HG02759 (cell line): ENCODE results near the gene SLC6A7.
"Not testable (repeated sequence)": the region's sequence is repeated elsewhere in the genome, so short reads cannot be mapped to it uniquely, and the experiment has no call there.

Source experiments
- ATAC-seq: cut with Tn5 transposase; IDR thresholded peaks from one replicate; pipeline ENCODE4 v1.9.1; 2021; ENCODE audit warnings: mild to moderate bottlenecking, moderate library complexity; ENCODE audit not compliant: unreplicated experiment

SLC6A7 gene

DNA sequence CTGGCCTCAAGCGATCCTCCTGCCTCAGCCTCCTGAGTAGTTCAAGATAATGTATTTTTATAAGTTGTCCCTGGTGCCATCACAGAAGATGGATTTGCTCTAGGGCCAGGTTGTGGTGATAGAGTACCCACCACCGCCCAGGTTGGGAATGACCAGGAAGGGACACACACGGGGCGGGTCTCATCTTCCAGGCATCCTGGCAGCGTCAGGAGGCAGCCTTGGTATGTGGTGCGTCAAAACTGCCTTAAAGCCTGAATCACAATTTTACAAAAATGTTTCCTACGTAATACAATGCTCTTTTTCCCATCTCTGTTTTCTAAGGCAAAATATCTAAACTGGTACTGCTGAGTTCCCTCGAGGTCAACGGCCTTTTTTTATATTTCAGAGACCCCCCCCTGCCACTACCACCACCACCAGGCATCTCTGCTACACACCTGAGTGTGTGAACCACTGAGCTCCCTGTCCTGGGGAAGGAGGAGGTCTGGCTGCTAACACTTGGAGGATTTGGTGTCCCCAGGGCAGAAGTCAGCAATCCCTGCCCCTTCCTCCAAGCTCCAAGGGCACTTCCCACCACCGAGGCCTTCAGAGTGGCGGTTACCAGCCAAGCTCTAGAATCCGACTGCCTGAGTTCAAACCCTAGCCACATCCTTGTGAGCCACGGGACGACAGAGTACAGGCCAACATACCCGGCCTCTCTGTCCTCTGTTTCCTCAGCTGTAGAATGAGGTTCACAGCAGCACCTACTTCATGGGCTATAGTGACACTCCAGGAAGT is 47.3 kb downstream of the SLC6A7 start:
- ATAC-seq, result no peak

DNA sequence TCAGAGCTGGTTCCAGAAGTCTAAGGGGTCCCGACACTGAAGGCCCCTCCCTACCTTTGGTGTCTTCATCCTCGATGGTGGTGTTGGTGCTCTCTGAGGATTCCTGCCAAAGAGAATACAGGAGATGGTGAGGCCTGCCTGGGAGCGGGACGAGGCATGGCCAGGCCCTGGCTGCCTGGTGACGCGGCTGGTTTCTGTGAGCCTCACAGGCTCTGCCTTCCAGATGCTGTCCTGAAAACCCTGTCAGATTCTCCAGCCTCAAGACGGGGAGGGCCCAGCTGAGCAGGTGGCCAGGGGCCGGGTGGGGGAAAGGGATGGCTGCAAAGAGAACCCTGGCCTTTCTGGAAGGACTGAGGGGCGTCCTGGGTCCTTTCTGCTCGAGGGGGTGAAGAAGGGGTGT is 48.8 kb downstream of the SLC6A7 start:
- no peak for ATAC-seq

DNA sequence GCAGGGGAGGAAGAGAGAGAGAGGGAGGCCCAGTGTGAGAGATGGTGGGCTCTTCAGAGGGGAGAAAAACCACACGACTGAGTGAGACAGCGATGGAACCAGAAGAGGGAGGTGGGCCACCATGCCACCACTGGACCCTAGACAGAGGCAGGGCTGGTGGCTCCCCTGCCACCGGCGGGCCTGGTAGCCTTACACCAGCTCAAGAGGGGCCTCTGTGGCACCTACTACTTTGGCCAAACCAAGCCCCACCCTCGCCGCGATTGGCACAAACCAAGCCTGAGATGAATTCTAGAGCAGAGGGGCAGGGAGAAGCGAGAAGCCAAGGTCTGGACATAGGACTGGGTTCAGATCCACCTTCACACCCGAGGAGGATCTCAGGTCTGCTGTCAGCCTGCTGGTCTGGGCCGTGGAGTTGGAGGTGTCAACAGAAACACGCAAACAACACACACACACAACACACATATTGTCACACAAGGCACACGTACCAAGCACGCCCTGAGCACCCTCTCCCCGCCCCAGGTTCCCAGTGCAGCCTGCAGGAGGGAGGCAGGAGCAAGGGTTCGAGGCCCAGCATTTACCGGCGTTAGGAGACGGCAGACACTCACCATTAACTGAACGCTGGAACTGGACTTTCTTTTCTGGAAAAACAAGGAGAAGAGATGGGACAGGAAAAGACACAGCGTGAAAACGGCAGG is 49.4 kb downstream of the SLC6A7 start:
- no peak for ATAC-seq

DNA sequence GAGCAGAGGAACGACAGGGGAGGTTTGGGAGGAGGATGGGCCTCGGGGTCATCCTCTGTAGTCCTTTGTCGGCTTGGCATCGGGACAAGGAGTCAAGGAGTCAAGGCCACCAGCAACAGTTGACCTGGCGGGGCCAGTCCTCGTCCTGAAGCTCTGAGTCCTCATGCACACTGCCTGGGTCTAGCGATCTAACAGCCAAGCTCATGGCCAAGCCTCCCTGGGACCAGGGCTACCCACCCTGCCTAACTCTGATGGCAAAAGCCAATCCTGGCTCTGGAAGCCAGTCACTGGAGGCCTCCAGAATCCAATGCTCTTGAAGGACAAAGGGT is 49.9 kb downstream of the SLC6A7 start:
- no peak for ATAC-seq

DNA sequence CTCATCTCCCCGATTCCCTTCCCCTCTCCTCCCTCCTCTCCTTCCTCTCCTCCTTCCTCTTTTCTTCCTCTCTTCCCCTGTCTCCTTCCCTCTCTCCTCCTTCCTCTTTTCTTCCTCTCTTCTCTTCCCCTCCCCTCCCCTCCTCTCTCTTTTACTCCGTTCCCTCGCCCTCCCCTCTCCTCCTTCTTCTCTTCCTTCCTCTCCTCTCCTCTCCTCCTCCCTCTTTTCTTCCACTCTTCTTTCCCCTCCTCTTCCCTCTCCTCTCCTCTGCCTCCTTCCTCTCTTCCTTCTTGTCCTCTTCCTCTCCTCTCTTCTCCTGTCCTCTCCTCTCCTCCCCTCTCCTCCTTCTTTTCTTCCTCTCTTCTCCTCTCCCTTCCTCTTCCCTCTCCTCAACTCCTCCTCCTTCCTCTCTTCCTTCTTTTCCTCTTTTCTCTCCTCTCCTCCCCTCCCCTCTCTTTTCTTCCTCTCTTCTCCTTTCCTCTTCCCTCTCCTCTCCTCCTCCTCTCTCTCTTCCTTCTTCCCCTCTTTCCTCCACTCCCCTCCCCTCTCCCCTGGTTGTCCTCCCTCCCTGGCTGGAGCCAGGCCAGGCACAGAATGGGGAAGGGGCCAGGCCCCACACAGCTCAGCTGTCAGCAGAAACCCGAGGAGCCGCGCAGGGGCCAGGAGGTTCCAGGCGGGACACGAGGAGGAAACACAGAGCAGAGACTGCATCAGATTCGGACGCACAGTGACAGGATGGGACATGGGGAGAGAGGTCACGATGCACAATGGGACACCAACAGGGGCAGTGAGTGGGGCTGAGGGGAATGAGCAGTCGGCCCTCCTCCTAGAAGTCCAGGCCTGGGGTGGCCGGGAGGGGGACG is 51.7 kb downstream of the SLC6A7 start:
- ATAC-seq, result no peak

DNA sequence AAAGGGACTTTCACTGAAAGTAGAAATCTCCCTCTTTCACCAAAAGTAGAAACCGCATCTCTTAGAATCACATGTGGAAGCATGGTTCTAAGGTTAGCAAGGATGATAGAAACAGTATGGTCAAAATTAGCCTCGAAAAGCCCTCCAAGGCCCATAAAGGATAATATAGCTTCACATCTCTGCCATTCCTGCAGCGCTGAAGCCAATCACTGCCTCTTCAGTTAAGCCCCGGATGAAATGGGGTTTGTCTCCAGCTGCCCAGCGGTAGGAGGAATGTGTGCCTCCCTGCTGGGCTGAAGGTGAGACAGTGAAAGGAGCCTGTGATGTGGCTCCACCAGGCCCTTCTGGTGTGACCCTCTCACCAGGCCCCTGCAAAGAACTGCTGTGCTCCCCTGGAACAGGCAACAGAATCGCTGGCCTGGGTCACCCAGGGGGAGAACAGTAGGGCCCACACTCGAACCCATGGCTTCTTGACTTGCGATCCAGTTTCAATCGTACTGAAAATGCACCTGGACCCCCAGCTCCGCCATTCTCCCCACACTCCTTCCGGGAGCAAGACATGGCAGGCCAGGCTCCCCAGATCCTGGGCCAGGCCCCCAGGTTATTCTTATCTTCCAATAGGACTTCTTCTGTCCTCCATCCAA is 52.5 kb downstream of the SLC6A7 start:
- ATAC-seq, result no peak

DNA sequence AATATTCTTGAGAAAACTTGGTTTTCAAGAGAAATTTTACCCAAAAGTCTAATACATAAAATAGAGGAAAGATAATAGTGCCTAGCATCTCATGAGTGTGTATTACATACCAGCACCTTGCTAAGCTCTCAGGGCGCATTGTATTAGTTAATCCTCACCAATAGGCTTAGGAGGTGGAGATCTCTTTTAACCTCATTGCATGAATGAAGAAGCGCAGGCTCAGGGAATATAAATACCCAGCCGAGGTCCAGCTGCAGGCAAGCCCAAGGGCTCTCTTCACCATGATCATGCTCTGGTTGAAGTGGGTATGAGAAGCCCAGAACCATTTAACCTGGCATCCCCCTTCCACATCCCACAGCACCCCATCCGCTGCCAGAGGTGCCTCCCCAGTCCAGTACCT is 53.7 kb downstream of the SLC6A7 start:
- ATAC-seq, result no peak

DNA sequence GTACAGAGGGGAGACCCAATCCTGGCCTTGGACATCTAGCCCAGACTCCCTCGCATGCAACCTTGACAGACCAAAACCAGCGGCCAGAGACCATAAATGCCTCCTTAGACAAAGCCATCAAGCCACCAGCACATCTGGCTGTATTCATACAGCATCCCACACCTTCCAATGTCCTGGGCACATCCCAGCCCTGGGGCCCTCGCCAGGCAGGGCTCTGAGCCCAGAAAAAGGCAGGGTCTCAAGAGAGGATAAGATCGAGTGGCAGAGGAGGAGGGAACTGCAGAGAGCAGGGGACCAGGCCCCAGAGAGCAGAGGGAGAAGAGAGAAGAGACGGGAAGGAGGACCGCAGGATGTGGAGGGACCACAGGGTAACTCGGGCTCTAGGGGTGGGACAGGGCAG is 54.3 kb downstream of the SLC6A7 start:
- ATAC-seq, result no peak

DNA sequence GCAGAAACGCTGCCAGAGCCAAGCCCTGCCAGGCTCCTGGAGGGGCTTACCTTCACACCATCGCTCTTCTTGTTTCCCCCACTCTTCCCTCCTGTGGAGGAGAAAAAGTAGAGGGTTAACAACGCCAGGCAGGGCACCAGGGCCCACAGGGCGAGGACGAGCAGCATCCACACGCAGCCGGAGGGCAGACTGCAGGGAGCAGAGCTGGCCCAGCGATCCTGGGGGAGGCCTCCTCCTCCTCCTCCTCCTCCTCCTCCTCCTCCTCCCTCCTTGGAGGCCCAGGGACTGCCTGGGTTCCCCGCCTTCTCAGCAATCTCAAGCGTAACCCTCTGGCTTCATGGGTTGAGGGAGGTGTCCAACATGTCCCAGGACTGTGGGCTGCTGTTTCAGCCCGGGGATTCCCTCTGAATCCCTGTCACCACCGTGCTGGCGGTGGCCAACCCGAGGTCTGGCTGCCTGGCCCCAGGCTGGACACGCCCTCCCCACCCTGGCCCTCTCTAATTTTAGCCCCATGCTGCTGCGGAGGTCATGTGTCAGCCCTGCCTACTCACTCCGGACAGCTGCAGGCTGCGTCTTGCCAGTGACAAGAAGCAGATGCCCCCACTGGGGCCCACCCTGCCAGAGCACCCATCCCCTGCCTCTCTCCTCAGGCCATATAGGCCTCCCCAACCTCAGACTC is 55.4 kb downstream of the SLC6A7 start:
- no peak for ATAC-seq

DNA sequence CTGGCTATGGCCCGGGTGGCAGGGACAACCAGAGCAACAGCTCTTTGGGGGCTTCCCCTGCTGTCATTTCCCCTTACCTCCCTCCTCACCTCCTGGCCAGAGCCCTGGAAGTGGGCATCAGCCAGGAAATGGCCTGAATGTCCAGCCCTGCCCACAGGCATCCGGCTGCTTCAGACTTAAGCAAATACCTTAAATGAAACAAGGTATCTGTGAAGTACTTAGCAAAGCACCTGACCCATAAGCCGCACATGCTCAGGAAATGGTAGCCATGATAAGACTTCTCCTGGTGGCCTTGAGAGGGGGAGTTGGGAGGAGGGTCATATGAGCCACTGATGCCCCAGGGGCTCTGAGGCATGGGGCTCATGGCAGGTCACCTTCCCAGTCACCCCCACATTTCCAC is 55.9 kb downstream of the SLC6A7 start:
- no peak for ATAC-seq

DNA sequence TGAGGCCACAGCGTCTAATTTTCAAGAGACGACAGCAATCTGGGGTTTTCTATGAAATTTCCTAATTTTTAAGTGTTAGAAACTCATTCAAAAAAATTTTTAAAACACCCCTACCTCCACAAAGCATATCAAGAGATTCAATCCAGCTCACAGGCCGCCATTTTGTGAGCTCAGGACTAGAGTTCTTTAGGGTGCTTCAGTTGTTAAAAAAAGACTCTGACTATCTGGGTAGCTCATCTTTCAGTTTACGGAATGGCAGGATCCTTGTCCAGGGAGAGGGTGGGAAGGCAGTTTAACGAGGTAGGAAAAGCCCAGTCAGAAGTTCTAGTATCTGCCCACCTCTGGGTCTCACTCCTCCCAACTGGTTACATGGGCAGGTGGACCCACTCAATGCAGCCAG is 56.6 kb downstream of the SLC6A7 start:
- no peak for ATAC-seq

DNA sequence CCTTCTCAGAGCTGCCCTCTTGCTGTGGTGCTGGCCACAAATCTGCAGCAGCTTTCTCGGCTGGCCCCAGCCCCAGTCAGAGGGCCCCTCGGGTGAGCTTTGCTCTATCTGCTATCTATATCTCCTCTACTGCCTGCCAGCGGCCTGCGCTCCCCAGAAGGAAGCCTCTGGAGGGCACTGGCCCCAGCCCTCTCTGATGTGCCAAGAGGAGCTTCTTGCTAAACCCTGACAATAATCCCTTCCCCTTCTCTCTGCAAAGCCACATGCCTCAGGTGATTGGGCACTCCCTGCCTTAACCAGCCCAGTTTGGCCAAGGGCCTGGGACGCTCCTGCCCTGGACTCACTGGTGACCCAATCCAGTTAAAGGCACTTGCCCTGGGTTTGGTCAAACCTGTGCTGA is 57.0 kb downstream of the SLC6A7 start:
- ATAC-seq, result no peak

DNA sequence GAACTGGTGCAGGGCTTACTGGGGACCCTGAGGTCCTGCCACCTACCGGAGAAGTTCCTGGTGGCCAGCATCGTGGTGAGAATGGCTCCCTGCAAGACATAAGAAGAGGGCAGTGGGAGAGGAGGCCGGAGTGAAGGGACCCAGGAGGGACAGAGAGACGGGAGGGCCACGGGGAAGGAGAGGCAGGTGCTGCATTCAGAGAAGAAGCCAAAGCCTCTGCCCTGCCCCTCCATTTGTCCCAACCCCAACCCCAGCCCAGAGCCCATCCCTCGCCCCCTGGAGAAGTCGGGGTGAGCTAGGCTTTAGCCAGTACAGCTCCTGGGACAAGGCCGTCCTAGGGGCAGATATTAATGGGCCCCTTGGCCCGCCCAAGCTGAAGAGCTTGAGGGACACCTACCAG is 57.9 kb downstream of the SLC6A7 start:
- no peak for ATAC-seq

DNA sequence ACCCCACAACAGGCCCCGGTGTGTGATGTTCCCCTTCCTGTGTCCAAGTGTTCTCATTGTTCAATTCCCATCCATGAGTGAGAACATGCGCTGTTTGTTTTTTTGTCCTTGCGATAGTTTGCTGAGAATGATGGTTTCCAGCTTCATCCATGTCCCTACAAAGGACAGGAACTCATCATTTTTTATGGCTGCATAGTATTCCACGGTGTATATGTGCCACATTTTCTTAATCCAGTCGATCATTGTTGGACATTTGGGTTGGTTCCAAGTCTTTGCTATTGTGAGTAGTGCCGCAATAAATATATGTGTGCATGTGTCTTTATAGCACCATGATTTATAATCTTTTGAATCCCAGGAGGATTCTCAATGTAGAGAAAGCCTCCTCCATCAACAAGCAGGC is 58.6 kb downstream of the SLC6A7 start:
- ATAC-seq, result not testable (repeated sequence)

DNA sequence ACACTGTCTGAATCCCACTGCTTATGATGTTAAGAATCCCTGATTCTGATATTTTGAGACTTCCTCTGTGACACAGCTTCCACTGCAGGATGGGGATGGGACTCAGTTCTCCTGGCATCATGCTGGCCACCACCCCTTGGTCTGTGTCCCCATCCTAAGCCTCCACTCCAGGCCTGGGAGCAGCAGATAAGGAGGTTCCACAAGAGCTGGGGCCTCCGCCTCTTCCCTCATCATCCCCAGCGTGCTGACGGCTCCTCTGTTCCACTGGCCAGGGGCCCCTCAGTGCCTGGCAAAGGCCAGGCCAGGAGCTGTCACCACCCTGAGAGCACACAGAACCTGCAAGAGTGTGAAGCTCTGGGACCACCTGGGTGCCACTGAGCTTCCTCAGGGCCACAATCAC is 59.1 kb downstream of the SLC6A7 start:
- no peak for ATAC-seq

DNA sequence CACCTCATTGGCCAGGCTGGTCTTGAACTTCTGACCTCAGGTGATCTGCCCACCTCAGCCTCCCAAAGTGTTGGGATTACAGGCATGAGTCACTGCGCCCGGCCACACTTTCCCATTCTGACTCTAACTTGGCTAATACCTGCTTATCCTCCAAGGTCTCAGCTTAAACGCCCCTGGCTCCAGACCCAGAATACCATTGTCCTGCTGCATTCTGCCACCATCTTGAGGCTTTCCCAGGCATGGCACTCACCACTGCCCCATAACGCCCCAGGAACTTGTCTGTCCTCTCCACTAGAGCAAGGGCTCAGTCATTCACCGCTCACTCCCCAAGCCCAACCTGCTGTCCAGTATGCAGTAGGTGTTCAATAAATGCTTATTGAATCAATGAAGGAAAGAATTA is 59.9 kb downstream of the SLC6A7 start:
- no peak for ATAC-seq

DNA sequence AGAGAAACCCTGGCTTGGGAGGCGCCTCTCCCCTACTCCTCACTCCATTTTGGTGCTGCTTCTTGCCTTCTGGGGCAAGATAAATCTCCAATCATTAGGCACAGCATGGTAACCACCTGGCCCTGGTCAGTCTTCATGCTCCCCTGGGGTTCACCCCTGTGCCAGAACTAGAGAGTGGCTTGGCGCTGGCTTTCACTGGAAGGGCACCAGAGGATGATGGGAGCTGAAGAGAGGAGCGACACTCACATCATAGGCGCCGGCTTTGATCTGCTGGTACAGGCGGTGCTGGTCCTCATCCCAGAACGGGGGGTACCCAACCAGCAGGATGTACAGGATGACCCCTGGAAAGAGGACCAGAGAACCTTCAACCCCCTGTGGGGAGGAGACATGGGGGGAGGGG is 61.6 kb downstream of the SLC6A7 start:
- ATAC-seq, result no peak

DNA sequence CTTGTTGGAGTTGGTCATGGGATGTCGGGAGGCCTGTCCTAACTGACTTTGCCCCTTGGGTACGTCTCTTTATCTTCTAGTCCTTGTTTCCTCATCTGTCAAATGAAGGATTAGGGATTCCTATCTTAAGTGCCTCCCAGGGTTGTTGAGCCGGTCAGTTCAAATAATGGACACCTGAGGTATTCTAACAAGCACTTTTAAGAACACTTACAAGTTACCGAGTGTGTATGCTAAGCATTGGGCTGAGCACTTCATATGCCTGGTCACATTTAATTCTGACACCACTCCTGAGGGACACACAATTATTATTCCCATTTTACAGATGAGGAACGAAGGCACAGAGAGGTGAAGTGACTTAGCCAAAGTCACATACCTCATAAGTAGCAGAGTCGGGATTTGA is 62.6 kb downstream of the SLC6A7 start:
- no peak for ATAC-seq

DNA sequence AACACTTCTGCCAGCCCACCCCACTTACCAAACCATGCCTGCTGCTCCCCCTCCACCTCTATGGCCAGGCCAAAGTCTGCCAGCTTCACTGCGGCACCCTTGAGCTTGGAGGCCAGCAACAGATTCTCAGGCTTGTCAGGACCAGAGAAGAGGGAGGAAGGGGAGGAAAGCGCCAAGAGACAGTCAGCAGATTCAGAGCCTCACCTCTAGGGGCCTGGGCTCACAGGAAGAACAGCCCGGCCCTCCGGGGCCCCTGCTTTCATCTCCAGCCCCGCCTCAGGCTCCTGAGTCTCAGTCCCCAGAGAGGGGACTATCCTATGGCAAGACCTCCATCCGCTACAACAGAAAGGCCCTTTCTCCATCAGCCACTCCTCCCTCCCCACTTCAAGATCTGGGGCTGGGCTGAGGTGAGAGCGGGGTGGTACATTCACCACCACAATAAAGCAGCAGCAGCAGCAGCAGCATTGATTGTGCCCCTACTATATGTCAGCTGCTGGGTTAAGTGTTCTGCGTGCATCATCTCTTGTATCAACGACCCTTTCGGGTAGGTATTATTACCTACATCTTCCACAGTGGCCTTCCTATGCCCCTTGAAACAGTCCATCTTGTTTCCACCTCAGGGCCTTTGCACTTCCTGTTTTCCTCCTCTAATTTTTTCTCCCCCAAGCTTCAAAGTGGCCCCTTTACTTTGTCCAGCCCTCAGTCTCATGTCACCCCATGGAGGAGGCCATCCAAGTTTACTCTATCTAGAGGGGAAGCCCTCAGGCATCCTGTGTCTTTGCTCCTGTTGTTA is 63.8 kb downstream of the SLC6A7 start:
- ATAC-seq, result no peak

DNA sequence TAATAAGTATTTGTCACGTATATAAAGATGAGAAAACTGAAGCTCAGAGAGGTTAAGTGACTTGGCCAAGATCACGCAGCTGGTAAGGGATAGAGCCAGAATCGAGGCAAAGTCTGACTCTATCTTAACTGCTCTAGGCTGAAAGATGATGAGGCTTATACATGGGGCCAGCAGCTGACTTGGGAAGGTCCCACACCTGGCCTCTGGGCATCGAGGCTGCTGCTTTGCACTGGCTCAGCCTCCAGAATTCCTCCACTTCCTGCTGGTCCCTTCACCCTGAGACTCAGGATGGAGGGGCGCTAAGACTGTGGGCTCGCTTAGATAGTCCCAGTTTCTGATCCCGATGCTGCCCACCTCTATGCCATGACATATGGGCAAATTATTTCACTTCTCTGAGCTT is 64.5 kb downstream of the SLC6A7 start:
- no peak for ATAC-seq
